Vagina (tissue), 2 donors: ENCODE data around the gene IL3RA.

ENCODE experiments used
- POLR2A ChIP-seq, 2 donors: fragments of 450-650 bp; IDR thresholded peaks; one replicate each; pipeline ENCODE4 v1.6.1; 2017; ENCODE audit warnings: antibody characterized with exemption in 2 of 2, mild to moderate bottlenecking in 2 of 2, moderate library complexity in 2 of 2
- POLR2AphosphoS5 ChIP-seq, 2 donors: sonication (generic); formaldehyde crosslinking; IDR thresholded peaks; one replicate each; pipeline ENCODE4 v1.9.0; 2017; ENCODE audit warnings: antibody characterized with exemption in 2 of 2, mild to moderate bottlenecking in 2 of 2, low read depth in 1 of 2; ENCODE audit not compliant: insufficient read depth in 1 of 2
- TF ChIP-seq, protein P1 (sequence below), 3 experiments: fragments of 450-650 bp in 2 of 3; fragments of 200-600 bp in 1 of 3; sonication (generic) in 1 of 3; IDR thresholded peaks; one replicate each; pipeline ENCODE4 v1.5.1; 2017 to 2019; ENCODE audit warnings: antibody characterized with exemption in 3 of 3, mild to moderate bottlenecking in 2 of 3, moderate library complexity in 2 of 3

DNA sequence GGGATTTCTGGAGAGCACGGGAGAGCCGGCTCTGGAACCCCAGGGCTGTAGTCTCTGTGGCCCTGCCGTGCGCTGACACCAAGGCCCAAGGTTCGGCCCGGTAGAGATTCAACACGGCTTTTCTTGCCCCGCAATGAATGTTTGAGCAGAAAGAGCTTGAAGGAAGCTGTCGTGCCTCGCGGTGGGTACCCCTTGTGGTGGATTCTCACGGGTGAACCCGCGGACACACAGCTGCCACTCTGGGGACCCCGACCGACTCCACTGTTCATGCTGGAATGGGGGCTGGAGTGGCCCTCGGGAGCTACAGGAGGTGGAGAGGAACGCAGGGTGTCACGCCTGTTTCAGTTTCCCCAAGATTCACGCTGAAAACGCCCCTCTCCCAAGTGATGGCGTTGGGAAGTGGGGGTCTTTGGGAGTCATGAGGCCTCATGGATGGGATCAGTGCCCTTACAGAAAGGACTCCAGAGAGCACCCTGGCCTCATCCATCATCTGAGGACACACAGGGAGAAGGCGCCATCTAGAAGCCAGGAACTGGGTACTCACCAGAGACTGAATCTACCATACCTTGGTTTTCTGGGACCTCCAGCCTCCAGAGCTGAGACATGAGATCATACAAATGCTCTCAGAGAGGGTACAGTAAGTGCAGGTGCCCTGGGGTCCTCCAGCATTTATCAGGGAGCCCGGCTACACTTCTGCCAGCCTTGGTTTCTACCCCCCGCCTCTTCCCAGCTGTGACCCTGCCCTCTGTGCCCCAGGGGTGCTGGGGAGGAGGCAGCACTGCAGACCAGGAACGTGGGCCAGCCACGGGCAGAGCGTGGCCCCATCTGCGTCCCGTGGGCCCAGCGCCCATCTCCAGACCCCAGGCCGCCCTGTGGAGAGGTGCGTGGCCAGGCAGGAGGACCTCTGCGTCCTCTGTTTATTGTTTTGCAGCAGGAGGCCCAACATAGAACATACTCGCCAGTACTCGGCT is 49.0 kb downstream of the IL3RA start:
- TF ChIP-seq, protein P1, sequence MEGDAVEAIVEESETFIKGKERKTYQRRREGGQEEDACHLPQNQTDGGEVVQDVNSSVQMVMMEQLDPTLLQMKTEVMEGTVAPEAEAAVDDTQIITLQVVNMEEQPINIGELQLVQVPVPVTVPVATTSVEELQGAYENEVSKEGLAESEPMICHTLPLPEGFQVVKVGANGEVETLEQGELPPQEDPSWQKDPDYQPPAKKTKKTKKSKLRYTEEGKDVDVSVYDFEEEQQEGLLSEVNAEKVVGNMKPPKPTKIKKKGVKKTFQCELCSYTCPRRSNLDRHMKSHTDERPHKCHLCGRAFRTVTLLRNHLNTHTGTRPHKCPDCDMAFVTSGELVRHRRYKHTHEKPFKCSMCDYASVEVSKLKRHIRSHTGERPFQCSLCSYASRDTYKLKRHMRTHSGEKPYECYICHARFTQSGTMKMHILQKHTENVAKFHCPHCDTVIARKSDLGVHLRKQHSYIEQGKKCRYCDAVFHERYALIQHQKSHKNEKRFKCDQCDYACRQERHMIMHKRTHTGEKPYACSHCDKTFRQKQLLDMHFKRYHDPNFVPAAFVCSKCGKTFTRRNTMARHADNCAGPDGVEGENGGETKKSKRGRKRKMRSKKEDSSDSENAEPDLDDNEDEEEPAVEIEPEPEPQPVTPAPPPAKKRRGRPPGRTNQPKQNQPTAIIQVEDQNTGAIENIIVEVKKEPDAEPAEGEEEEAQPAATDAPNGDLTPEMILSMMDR (IDR thresholded peaks at IDR 0.05): no peak
- TF ChIP-seq POLR2A (IDR thresholded peaks at IDR 0.05) (no peak), POLR2AphosphoS5 (IDR thresholded peaks at IDR 0.05; ENCODE audit: insufficient read depth in 1 of 2, low read depth in 1 of 2) (peak in 1 of 2 donors; percentile 52)
